Endothelial cell of umbilical vein (primary cell): ENCODE data around the gene APPL2. TPM values are rescaled to one million over a fixed set of nuclear protein-coding genes. Genes with fewer than 3 reads are reported as not detected.

Source experiments
- BruUV-seq: library from RNA; stranded (reverse); fragments of 400-500 nt; replicated peaks from 2 replicates; lab custom pipeline; 2021; lab: Mats Ljungman, UMichigan
- CTCF ChIA-PET: fragments of 300-600, 350-600 bp; sonication (Branson Sonifier 250); formaldehyde crosslinking; loops from one replicate; lab custom pipeline; 2021; ENCODE audit warnings: antibody characterized with exemption, inconsistent platforms; lab: Charles Lee
- POLR2A ChIA-PET: fragments of 300-600, 350-600 bp; sonication (Branson Sonifier 250); formaldehyde crosslinking; loops from one replicate; lab custom pipeline; 2021; ENCODE audit warnings: antibody characterized with exemption, inconsistent platforms; lab: Charles Lee
- DNase-seq: peaks from one replicate; pipeline ENCODE4 v3.0.0-alpha.2; 2011; ENCODE audit warnings: low read depth, low spot score
- FAIRE-seq: peaks from 2 replicates; lab custom pipeline; 2011; peaks lifted over from hg19 to GRCh38; lab: Jason Lieb, UNC
- H2AFZ ChIP-seq: 2 replicates; pipeline ENCODE4 v1.6.0; 2012; ENCODE audit warnings: low read depth, low read length, control low read depth, inconsistent platforms
- H3K27ac ChIP-seq: 2 replicates; pipeline ENCODE4 v1.5.1; 2011; ENCODE audit warnings: low read depth, mild to moderate bottlenecking, control low read depth, low read length, moderate library complexity; ENCODE audit not compliant: insufficient read depth
- H3K27me3 ChIP-seq, 2 experiments: 2 replicates each; pipeline versions ENCODE4 v1.6.0 to v1.6.1; 2011; ENCODE audit warnings: low read length in 2 of 2, mixed read lengths in 1 of 2; ENCODE audit not compliant: control insufficient read depth in 2 of 2, insufficient read depth in 2 of 2
- H3K36me3 ChIP-seq, 2 experiments: 2 replicates in 1 of 2; 3 replicates in 1 of 2; pipeline ENCODE4 v1.5.1; 2011; ENCODE audit warnings: low read length in 2 of 2, mild to moderate bottlenecking in 1 of 2, moderate library complexity in 1 of 2; ENCODE audit not compliant: control insufficient read depth in 2 of 2, insufficient read depth in 2 of 2; ENCODE audit errors: extremely low read depth in 1 of 2
- H3K4me1 ChIP-seq: 3 replicates; pipeline ENCODE4 v1.5.1; 2011; ENCODE audit warnings: mild to moderate bottlenecking, low read length; ENCODE audit not compliant: control insufficient read depth, insufficient read depth; ENCODE audit errors: extremely low read depth
- H3K4me2 ChIP-seq: 2 replicates; pipeline ENCODE4 v1.6.1; 2011; ENCODE audit warnings: low read length, control low read depth, mixed read lengths; ENCODE audit not compliant: insufficient read depth
- H3K4me3 ChIP-seq, 3 experiments: fragments of 200-600 bp in 1 of 3; sonication (generic), shearing (Covaris generic) in 1 of 3; replicated peaks in 1 of 3; 2 replicates each; pipeline ENCODE4 v1.5.1; 2011 to 2016; ENCODE audit warnings: control low read depth in 3 of 3, low read length in 3 of 3, mild to moderate bottlenecking in 2 of 3, inconsistent platforms in 1 of 3, low read depth in 1 of 3, moderate library complexity in 1 of 3; ENCODE audit not compliant: insufficient read depth in 1 of 3
- H3K79me2 ChIP-seq: 2 replicates; pipeline ENCODE4 v1.6.0; 2012; ENCODE audit warnings: low read length, inconsistent platforms; ENCODE audit not compliant: control insufficient read depth, insufficient read depth
- H3K9ac ChIP-seq: replicated peaks from 2 replicates; pipeline ENCODE3; 2011; ENCODE audit warnings: low read length, control low read depth; ENCODE audit not compliant: insufficient read depth; ENCODE audit errors: extremely low read depth
- H3K9me1 ChIP-seq: replicated peaks from 3 replicates; pipeline ENCODE4 v1.6.0; 2011; ENCODE audit warnings: mild to moderate bottlenecking, low read length; ENCODE audit not compliant: control insufficient read depth, insufficient read depth; ENCODE audit errors: extremely low read depth
- H3K9me3 ChIP-seq: replicated peaks from 2 replicates; pipeline ENCODE4 v1.5.1; 2012; ENCODE audit warnings: low read length, inconsistent platforms; ENCODE audit not compliant: control insufficient read depth, insufficient read depth
- H4K20me1 ChIP-seq: replicated peaks from 2 replicates; pipeline ENCODE3; 2011; ENCODE audit warnings: mild to moderate bottlenecking, low read length; ENCODE audit not compliant: control insufficient read depth, insufficient read depth; ENCODE audit errors: extremely low read depth
- FOS ChIP-seq: IDR thresholded peaks from 2 replicates; pipeline ENCODE4 v1.6.1; 2011; ENCODE audit warnings: mild to moderate bottlenecking, low read length, moderate library complexity, borderline replicate concordance; ENCODE audit not compliant: insufficient read depth
- MYC ChIP-seq: IDR thresholded peaks from one replicate; pipeline ENCODE4 v1.6.1; 2011; ENCODE audit warnings: mild to moderate bottlenecking, low read depth, low read length
- POLR2A ChIP-seq: IDR thresholded peaks from 2 replicates; pipeline ENCODE4 v1.6.1; 2012; ENCODE audit warnings: low read depth, mild to moderate bottlenecking, control low read depth, low read length
- POLR2AphosphoS5 ChIP-seq: IDR thresholded peaks from 2 replicates; pipeline ENCODE4 v1.6.1; 2012; ENCODE audit warnings: low read depth, mild to moderate bottlenecking, control low read depth, low read length, moderate library complexity; ENCODE audit not compliant: insufficient read depth
- dilution Hi-C: fragments of 300-500 bp; cut with MboI; formaldehyde crosslinking; loops from one replicate; pipeline ENCODE4 v1.15.0; 2019; ENCODE audit warnings: low sequenced_read_pairs; ENCODE audit not compliant: extremely low pct_ligation_motif_present
- intact Hi-C: fragments of 100-400 bp; cut with micrococcal nuclease; formaldehyde crosslinking; loops from one replicate; pipeline ENCODE4 v1.10.0; 2022
- polyA plus RNA-seq, 4 experiments: library from polyadenylated mRNA; depleted of rRNA in 3 of 4; stranded (reverse) in 3 of 4; unstranded in 1 of 4; fragments of >200 nt; gene quantifications; 2 replicates each; pipeline versions ENCODE4 v1.2.1 to v1.2.3, GENCODE V29; 2011 to 2012; ENCODE audit warnings: missing spikeins in 1 of 4
- total RNA-seq: library from RNA; stranded (reverse); gene quantifications from 2 replicates; pipeline ENCODE4 v1.2.3, GENCODE V29; 2021
- TF ChIP-seq, protein P1 (sequence below), 2 donors: IDR thresholded peaks; 1 replicate in 1 of 2; 2 replicates in 1 of 2; pipeline ENCODE4 v1.5.1; 2011; ENCODE audit warnings: low read length in 2 of 2, mild to moderate bottlenecking in 2 of 2, moderate library complexity in 2 of 2, control low read depth in 1 of 2, inconsistent platforms in 1 of 2, low read depth in 1 of 2; ENCODE audit not compliant: insufficient read depth in 1 of 2; ENCODE audit errors: extremely low read depth in 1 of 2

APPL2 gene
- total and polyA plus RNA-seq, 2 donors (not counting 3 experiments of a cell fraction or from before 2014, with no cell fraction given): 8.1 to 21.4 TPM

DNA sequence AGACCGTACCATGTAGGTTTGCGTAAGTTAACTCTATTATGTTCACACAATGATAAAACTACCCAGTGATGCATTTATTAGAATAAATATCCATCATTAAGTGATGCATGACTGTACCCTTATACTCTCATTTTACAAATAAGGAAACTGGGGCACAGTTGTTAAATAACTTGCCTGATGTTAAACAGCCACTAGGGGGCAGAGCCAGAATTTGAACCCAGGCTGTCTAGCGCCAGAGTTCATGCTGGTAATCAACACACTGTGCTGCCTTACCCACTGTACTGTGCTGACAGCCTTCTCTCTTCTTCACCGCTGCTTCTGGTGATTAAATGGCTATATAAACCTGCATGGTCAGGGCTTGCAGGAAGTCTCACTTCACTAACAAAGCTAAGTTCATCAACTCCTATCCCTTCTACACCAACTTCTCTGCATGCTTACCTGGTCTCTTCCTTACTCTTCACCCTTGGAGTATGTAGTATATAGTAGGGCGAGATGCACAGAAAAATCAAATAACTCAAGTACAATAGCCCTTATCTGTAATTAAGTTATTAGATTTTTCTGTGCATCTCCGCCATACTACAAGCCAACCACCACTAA is 43.6 kb upstream of the APPL2 start:
- no peaks in the 10 kb centered on the region for H3K79me2 ChIP-seq
- H3K4me3 ChIP-seq: no peak overlapping the region
- H3K4me1 ChIP-seq: peaks cover 9% of the 10 kb centered on the region
- no peak overlapping the region for H3K9ac ChIP-seq
- no peaks in the 10 kb centered on the region for H3K9me3 ChIP-seq
- ChIA-PET POLR2A (no interaction called here), CTCF (interaction anchor here (0.6 to 1.3 kb wide), 10 partner anchors 9 to 104 kb away, joined by 3 to 5 read pairs (median 3); partner anchors contain the start of gene APPL2)
- H3K4me2 ChIP-seq: no peak overlapping the region
- intact Hi-C loops: loop anchor here (1.0 to 5.0 kb wide), 3 partner anchors 42 to 104 kb away; partner anchors contain the start of gene APPL2
- H4K20me1 ChIP-seq: no peaks in the 10 kb centered on the region
- TF ChIP-seq, protein P1, sequence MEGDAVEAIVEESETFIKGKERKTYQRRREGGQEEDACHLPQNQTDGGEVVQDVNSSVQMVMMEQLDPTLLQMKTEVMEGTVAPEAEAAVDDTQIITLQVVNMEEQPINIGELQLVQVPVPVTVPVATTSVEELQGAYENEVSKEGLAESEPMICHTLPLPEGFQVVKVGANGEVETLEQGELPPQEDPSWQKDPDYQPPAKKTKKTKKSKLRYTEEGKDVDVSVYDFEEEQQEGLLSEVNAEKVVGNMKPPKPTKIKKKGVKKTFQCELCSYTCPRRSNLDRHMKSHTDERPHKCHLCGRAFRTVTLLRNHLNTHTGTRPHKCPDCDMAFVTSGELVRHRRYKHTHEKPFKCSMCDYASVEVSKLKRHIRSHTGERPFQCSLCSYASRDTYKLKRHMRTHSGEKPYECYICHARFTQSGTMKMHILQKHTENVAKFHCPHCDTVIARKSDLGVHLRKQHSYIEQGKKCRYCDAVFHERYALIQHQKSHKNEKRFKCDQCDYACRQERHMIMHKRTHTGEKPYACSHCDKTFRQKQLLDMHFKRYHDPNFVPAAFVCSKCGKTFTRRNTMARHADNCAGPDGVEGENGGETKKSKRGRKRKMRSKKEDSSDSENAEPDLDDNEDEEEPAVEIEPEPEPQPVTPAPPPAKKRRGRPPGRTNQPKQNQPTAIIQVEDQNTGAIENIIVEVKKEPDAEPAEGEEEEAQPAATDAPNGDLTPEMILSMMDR (IDR thresholded peaks at IDR 0.05; ENCODE audit: extremely low read depth in 1 of 2, insufficient read depth in 1 of 2, low read depth in 1 of 2, low read length in 2 of 2): peak; percentile 60 to 66
- no peak for TF ChIP-seq FOS
- peak; percentile 53 for DNase-seq
- H2AFZ ChIP-seq: no peak overlapping the region
- H3K36me3 ChIP-seq: no peaks in the 10 kb centered on the region
- FAIRE-seq: peak; percentile 71
- BruUV-seq: no TSS peak
- H3K27ac ChIP-seq: no peak overlapping the region
- H3K27me3 ChIP-seq: no peaks in the 10 kb centered on the region
- no peaks in the 10 kb centered on the region for H3K9me1 ChIP-seq
- dilution Hi-C loops: no loop called here

DNA sequence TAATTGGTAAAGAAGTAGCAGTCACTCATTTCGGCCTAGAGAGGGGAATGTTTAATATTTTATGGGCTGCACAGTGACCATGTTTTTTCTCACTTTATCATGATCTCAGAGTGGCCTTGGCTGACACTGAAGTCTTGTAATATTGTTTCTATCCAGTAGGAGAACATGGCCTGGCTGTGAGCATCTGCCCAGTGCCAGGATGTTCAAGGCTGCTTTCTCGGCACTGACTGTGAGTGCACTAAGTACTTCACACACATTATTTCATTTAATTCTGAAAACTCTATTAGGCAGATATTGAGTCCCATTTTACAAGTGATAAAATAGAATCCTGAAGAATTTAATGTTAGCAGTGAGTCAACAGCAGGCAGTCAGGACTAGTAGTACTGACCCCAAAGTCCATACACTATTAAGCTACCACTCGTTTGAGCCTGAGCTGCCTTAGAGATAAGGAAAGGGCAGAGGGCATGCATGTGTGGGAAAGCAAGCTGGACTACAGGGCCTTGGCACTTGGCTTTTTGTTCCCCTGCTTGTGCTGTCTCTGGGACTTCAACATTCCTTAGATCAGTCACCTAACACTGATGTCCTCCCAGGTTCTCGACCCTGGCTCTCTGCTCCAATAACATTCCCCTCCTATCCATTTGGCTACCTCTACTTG is 42.2 kb upstream of the APPL2 start:
- intact Hi-C loops (loop anchor here (5.0 kb wide), 1 partner anchor 41 kb away; the partner anchor contains the start of gene APPL2), dilution Hi-C loops (no loop called here)
- Histone ChIP-seq H2AFZ (no peak overlapping the region), H3K27me3 (no peaks in the 10 kb centered on the region), H3K4me3 (no peak overlapping the region), H3K4me1 (peaks cover 9% of the 10 kb centered on the region), H3K9me3 (no peaks in the 10 kb centered on the region), H3K9ac (no peak overlapping the region), H3K79me2 (no peaks in the 10 kb centered on the region), H3K9me1 (no peaks in the 10 kb centered on the region), H3K36me3 (no peaks in the 10 kb centered on the region), H3K27ac (no peak overlapping the region), H3K4me2 (no peak overlapping the region), H4K20me1 (no peaks in the 10 kb centered on the region)
- DNase-seq: peak; percentile 29
- BruUV-seq: no TSS peak
- no peak for FAIRE-seq
- TF ChIP-seq, protein P1 (IDR thresholded peaks at IDR 0.05; ENCODE audit: extremely low read depth in 1 of 2, insufficient read depth in 1 of 2, low read depth in 1 of 2, low read length in 2 of 2): peak; percentile 21 to 28
- TF ChIP-seq POLR2AphosphoS5 (no peak), POLR2A (no peak), MYC (no peak)
- CTCF ChIA-PET: interaction anchor here (0.6 to 1.3 kb wide), 4 partner anchors 24 to 105 kb away, joined by 3 to 7 read pairs (median 3); partner anchors contain the start of gene C12orf75
- POLR2A ChIA-PET: no interaction called here
